Natural killer cell (primary cell): ENCODE measurements around the gene CADM4. TPM values are rescaled to one million over a fixed set of nuclear protein-coding genes. Genes with fewer than 3 reads are reported as not detected.
"Not testable (repeated sequence)": the region's sequence is repeated elsewhere in the genome, so short reads cannot be mapped to it uniquely, and the experiment has no call there.

Experiments
- ATAC-seq, 3 donors: fragments of 150-1000 bp in 2 of 3; fragments of 200-7000 bp in 1 of 3; cut with Tn5 transposase; 1 replicate in 1 of 3; 2 replicates in 2 of 3; pipeline ENCODE4 v1.10.0; 2021; ENCODE audit warnings: mild to moderate bottlenecking in 2 of 3, moderate library complexity in 2 of 3
- DNase-seq, 2 donors: peaks; one replicate each; pipeline versions ENCODE4 v3.0.0 to v3.0.0-alpha.2; 2013 to 2021; ENCODE audit warnings: mixed read lengths in 1 of 2
- H3K27ac ChIP-seq: one replicate; pipeline ENCODE4 v1.5.1; 2013; ENCODE audit warnings: mild to moderate bottlenecking, low read length
- H3K27me3 ChIP-seq: one replicate; pipeline ENCODE4 v1.6.1; 2013; ENCODE audit warnings: low read length; ENCODE audit not compliant: control insufficient read depth, insufficient read depth
- H3K36me3 ChIP-seq: one replicate; pipeline ENCODE4 v1.6.1; 2013; ENCODE audit warnings: low read length; ENCODE audit not compliant: control insufficient read depth, insufficient read depth
- H3K4me1 ChIP-seq: one replicate; pipeline ENCODE4 v1.6.1; 2013; ENCODE audit warnings: low read length; ENCODE audit not compliant: control insufficient read depth, insufficient read depth
- H3K4me3 ChIP-seq: one replicate; pipeline ENCODE4 v1.5.1; 2013; ENCODE audit warnings: low read length
- H3K9me3 ChIP-seq: one replicate; pipeline ENCODE4 v1.6.1; 2013; ENCODE audit warnings: low read length; ENCODE audit not compliant: control insufficient read depth, insufficient read depth
- H3K27ac Mint-ChIP-seq, 2 donors: one replicate each; pipeline ENCODE4 v1.8.0; 2022; ENCODE audit warnings: mild to moderate bottlenecking in 2 of 2, mixed read lengths in 2 of 2, moderate library complexity in 1 of 2
- H3K27me3 Mint-ChIP-seq, 2 donors: one replicate each; pipeline ENCODE4 v1.8.0; 2022; ENCODE audit warnings: low read depth in 2 of 2, mixed read lengths in 2 of 2
- H3K36me3 Mint-ChIP-seq: one replicate; pipeline ENCODE4 v1.8.0; 2022; ENCODE audit warnings: mixed read lengths
- H3K4me1 Mint-ChIP-seq, 2 donors: one replicate each; pipeline ENCODE4 v1.8.0; 2022; ENCODE audit warnings: mixed read lengths in 2 of 2
- H3K4me3 Mint-ChIP-seq: one replicate; pipeline ENCODE4 v1.8.0; 2022; ENCODE audit warnings: mild to moderate bottlenecking, moderate library complexity, mixed read lengths
- H3K9me3 Mint-ChIP-seq, 2 donors: one replicate each; pipeline ENCODE4 v1.8.0; 2022; ENCODE audit warnings: mixed read lengths in 2 of 2
- CTCF ChIP-seq: fragments of 200-600 bp; IDR thresholded peaks from one replicate; pipeline ENCODE4 v1.8.0; 2022; ENCODE audit warnings: antibody characterized with exemption
- WGBS: methylation state at CpG from one replicate; pipeline ENCODE4 v1.1.7; 2013; ENCODE audit warnings: missing lambda C conversion rate; ENCODE audit not compliant: insufficient coverage; 5-methylcytosine and 5-hydroxymethylcytosine counted together
- intact Hi-C: fragments of 100-400 bp; cut with micrococcal nuclease; formaldehyde crosslinking; loops from one replicate; pipeline ENCODE4 v1.14.2; 2022
- total RNA-seq, 4 donors: library from RNA; stranded (reverse); fragments of 120-200 nt in 1 of 4; gene quantifications; one replicate each; pipeline versions ENCODE4 v1.2.3 to v1.2.4, GENCODE V29; 2013 to 2022

Gene CADM4
- total RNA-seq, 3 donors from 2014 or later (not counting 1 experiment from before 2014, with no cell fraction given) = 0.19 to 0.38 TPM; not detected in 1

- Histone ChIP-seq H3K4me1 (no peaks in the 10 kb centered on the region), H3K4me3 (no peak overlapping the region), H3K9me3 (no peaks in the 10 kb centered on the region), H3K27me3 (no peaks in the 10 kb centered on the region), H3K36me3 (no peaks in the 10 kb centered on the region), H3K27ac (no peak overlapping the region)
- Mint-ChIP-seq H3K36me3 (no peaks in the 10 kb centered on the region), H3K27ac (no peak overlapping the region), H3K27me3 (no peaks in the 10 kb centered on the region), H3K4me1 (no peaks in the 10 kb centered on the region), H3K9me3 (no peaks in the 10 kb centered on the region), H3K4me3 (no peak overlapping the region)
- WGBS = 88% methylated on average over 1 of the region's 1 CpG
- DNase-seq (no peak), ATAC-seq (no peak)
- TF ChIP-seq CTCF = no peak
- intact Hi-C loops = no loop called here
Observed at GRCh38 chr19:43684326-43684725, 44.7 kb upstream of the CADM4 start.

GRCh38 chr19:43683905-43684304, 44.3 kb upstream of the CADM4 start:
- Mint-ChIP-seq H3K27me3 (no peaks in the 10 kb centered on the region), H3K9me3 (no peaks in the 10 kb centered on the region), H3K36me3 (no peaks in the 10 kb centered on the region), H3K4me3 (no peak overlapping the region), H3K4me1 (no peaks in the 10 kb centered on the region), H3K27ac (no peak overlapping the region)
- DNase-seq (no peak), ATAC-seq (no peak)
- Histone ChIP-seq H3K9me3 (no peaks in the 10 kb centered on the region), H3K27ac (no peak overlapping the region), H3K4me3 (no peak overlapping the region), H3K27me3 (no peaks in the 10 kb centered on the region), H3K4me1 (no peaks in the 10 kb centered on the region), H3K36me3 (no peaks in the 10 kb centered on the region)
- WGBS = 84% methylated on average over 2 of the region's 2 CpGs
- intact Hi-C loops = no loop called here
- TF ChIP-seq CTCF = no peak

GRCh38 chr19:43682824-43683661, 43.4 kb upstream of the CADM4 start:
- no peaks in the 10 kb centered on the region for H3K27me3 Mint-ChIP-seq
- no peaks in the 10 kb centered on the region for H3K4me1 ChIP-seq
- H3K36me3 Mint-ChIP-seq = no peaks in the 10 kb centered on the region
- no peak overlapping the region for H3K4me3 Mint-ChIP-seq
- H3K4me1 Mint-ChIP-seq = no peaks in the 10 kb centered on the region
- no peak for ATAC-seq
- 73% methylated on average over 11 of the region's 11 CpGs for WGBS
- H3K9me3 Mint-ChIP-seq = no peaks in the 10 kb centered on the region
- no peak for DNase-seq
- H3K27ac Mint-ChIP-seq = no peak overlapping the region
- H3K4me3 ChIP-seq = no peak overlapping the region
- intact Hi-C loops = no loop called here
- TF ChIP-seq CTCF = no peak
- no peaks in the 10 kb centered on the region for H3K36me3 ChIP-seq
- no peaks in the 10 kb centered on the region for H3K9me3 ChIP-seq
- no peak overlapping the region for H3K27ac ChIP-seq
- H3K27me3 ChIP-seq = no peaks in the 10 kb centered on the region

- H3K27me3 Mint-ChIP-seq, DNase-seq, H3K9me3 ChIP-seq, H3K9me3 Mint-ChIP-seq, H3K4me1 Mint-ChIP-seq, intact Hi-C loops, H3K27me3 ChIP-seq, ATAC-seq, H3K36me3 Mint-ChIP-seq, H3K27ac Mint-ChIP-seq, H3K36me3 ChIP-seq, H3K4me1 ChIP-seq, H3K27ac ChIP-seq, H3K4me3 Mint-ChIP-seq, H3K4me3 ChIP-seq: not testable (repeated sequence)
- 90% methylated on average over 2 of the region's 5 CpGs for WGBS
Observed at GRCh38 chr19:43682269-43682668, 42.6 kb upstream of the CADM4 start.
